ENCODE data around the gene GAPVD1. TPM values are rescaled to one million over a fixed set of nuclear protein-coding genes. Genes with fewer than 3 reads are reported as not detected.

The GAPVD1 gene
- total and polyA plus RNA-seq, 2 of the 13 experiments (the other 11 are each of a cell fraction or from before 2014, with no cell fraction given): 11.1 to 33.2 TPM

DNA sequence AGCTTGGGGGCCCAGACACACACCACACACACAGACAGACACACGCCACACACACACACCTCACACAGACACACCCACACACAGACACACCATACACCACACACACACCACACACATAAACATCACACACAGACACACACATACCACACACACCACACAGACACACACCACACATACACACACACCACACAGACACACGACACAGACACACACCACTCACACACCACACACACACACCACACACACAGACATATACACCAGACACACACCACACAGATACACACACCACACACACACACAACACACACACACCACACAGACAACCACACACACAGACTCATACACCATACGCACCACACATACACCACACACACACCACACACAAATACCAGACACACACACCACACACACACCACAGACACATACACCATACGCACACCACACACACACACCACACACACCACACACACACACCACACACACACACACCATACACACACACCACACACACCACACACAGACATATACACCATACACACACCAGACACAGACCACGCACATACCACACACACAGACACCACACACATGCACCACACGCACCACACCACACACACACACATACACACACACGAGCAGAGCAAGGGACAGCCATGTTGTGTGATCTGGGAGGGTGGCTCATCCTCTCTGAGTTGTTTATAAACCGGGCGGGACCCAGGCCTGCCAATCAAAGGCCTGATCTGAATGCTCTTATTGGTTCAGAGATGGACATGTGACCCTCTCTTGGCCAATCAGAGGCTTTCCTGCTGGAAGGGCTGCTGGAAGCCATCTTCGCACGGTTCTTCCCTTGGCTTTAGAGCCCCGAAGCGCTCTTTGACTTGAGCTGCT lies 148.3 kb downstream of the GAPVD1 start:
- Histone ChIP-seq H3K36me3 (replicated peaks in 1 of 2; ENCODE audit: control insufficient read depth in 1 of 2, insufficient read depth in 2 of 2, low read length in 2 of 2) (no peaks in the 10 kb centered on the region), H3K4me3 (replicated peaks in 1 of 3; ENCODE audit: insufficient read depth in 1 of 3, low read depth in 2 of 3, low read length in 3 of 3) (no peak overlapping the region), H3K4me2 (ENCODE audit: low read depth, low read length) (peak overlapping the region; percentile 32), H3K9me3 (ENCODE audit: low read length) (no peaks in the 10 kb centered on the region), H2AFZ (ENCODE audit: low read length) (no peak overlapping the region), H3K9ac (ENCODE audit: insufficient read depth, low read depth, low read length) (no peak overlapping the region), H4K20me1 (ENCODE audit: insufficient read depth, low read length) (no peaks in the 10 kb centered on the region), H3K79me2 (ENCODE audit: insufficient read depth, low read length) (no peaks in the 10 kb centered on the region), H3K27me3 (ENCODE audit: control insufficient read depth in 1 of 2, insufficient read depth in 2 of 2, low read length in 2 of 2) (peaks cover 0 to 32% of the 10 kb centered on the region in 2 experiments; a peak in 4 of 5 replicates), H3K27ac (ENCODE audit: extremely low read length, insufficient read depth, low read length) (no peak overlapping the region), H3K4me1 (ENCODE audit: insufficient read depth, low read length) (peaks cover 52% of the 10 kb centered on the region)
- in situ Hi-C loops (cut with HindIII; ENCODE audit: extremely low pct_ligation_motif_present, low pct_unique_long_range_greater_than_20kb) (loop anchor here (5.0 to 10.0 kb wide), 3 partner anchors 222 to 985 kb away; no protein-coding TSS in a partner anchor), intact Hi-C loops (cut with micrococcal nuclease; ENCODE audit: unreplicated experiment) (loop anchor here (2.0 to 5.0 kb wide), 2 partner anchors 137 to 819 kb away; no protein-coding TSS in a partner anchor)
- ATAC-seq (peak; percentile 5; the same call in 2 of the 3 replicates), DNase-seq (ENCODE audit: low spot score) (peak; percentile 48), FAIRE-seq (peak; percentile 73)
- no TSS peak for BruUV-seq (replicated peaks)
- ChIA-PET CTCF (ENCODE audit: low intra/inter-chr PET ratio, low total read pairs) (no interaction called here), POLR2A (no interaction called here)
- 82% methylated on average over 12 of the region's 13 CpGs for WGBS (ENCODE audit: low lambda C conversion rate)
- no peak for TF ChIP-seq ZNF251 (CRISPR knock-in tag; IDR thresholded peaks at IDR 0.05)
- TF ChIP-seq, protein P1, sequence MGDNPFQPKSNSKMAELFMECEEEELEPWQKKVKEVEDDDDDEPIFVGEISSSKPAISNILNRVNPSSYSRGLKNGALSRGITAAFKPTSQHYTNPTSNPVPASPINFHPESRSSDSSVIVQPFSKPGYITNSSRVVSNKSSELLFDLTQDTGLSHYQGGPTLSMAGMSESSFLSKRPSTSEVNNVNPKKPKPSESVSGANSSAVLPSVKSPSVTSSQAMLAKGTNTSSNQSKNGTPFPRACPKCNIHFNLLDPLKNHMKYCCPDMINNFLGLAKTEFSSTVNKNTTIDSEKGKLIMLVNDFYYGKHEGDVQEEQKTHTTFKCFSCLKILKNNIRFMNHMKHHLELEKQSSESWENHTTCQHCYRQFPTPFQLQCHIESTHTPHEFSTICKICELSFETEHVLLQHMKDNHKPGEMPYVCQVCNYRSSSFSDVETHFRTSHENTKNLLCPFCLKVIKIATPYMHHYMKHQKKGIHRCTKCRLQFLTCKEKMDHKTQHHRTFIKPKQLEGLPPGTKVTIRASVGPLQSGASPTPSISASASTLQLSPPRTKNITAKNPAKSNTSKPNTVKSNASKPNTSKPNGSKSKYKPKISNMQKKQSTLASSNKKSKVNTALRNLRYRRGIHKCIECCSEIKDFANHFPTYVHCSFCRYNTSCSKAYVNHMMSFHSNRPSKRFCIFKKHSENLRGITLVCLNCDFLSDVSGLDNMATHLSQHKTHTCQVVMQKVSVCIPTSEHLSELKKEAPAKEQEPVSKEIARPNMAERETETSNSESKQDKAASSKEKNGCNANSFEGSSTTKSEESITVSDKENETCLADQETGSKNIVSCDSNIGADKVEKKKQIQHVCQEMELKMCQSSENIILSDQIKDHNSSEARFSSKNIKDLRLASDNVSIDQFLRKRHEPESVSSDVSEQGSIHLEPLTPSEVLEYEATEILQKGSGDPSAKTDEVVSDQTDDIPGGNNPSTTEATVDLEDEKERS (CRISPR knock-in tag; IDR thresholded peaks at IDR 0.05): no peak
- no peak for TF ChIP-seq FLYWCH1 (CRISPR knock-in tag; IDR thresholded peaks at IDR 0.05)
- no peak for TF ChIP-seq RXRA (CRISPR knock-in tag; IDR thresholded peaks at IDR 0.05)
- no peak for TF ChIP-seq GATAD2A (CRISPR knock-in tag; IDR thresholded peaks at IDR 0.05)
- TF ChIP-seq, protein P2, sequence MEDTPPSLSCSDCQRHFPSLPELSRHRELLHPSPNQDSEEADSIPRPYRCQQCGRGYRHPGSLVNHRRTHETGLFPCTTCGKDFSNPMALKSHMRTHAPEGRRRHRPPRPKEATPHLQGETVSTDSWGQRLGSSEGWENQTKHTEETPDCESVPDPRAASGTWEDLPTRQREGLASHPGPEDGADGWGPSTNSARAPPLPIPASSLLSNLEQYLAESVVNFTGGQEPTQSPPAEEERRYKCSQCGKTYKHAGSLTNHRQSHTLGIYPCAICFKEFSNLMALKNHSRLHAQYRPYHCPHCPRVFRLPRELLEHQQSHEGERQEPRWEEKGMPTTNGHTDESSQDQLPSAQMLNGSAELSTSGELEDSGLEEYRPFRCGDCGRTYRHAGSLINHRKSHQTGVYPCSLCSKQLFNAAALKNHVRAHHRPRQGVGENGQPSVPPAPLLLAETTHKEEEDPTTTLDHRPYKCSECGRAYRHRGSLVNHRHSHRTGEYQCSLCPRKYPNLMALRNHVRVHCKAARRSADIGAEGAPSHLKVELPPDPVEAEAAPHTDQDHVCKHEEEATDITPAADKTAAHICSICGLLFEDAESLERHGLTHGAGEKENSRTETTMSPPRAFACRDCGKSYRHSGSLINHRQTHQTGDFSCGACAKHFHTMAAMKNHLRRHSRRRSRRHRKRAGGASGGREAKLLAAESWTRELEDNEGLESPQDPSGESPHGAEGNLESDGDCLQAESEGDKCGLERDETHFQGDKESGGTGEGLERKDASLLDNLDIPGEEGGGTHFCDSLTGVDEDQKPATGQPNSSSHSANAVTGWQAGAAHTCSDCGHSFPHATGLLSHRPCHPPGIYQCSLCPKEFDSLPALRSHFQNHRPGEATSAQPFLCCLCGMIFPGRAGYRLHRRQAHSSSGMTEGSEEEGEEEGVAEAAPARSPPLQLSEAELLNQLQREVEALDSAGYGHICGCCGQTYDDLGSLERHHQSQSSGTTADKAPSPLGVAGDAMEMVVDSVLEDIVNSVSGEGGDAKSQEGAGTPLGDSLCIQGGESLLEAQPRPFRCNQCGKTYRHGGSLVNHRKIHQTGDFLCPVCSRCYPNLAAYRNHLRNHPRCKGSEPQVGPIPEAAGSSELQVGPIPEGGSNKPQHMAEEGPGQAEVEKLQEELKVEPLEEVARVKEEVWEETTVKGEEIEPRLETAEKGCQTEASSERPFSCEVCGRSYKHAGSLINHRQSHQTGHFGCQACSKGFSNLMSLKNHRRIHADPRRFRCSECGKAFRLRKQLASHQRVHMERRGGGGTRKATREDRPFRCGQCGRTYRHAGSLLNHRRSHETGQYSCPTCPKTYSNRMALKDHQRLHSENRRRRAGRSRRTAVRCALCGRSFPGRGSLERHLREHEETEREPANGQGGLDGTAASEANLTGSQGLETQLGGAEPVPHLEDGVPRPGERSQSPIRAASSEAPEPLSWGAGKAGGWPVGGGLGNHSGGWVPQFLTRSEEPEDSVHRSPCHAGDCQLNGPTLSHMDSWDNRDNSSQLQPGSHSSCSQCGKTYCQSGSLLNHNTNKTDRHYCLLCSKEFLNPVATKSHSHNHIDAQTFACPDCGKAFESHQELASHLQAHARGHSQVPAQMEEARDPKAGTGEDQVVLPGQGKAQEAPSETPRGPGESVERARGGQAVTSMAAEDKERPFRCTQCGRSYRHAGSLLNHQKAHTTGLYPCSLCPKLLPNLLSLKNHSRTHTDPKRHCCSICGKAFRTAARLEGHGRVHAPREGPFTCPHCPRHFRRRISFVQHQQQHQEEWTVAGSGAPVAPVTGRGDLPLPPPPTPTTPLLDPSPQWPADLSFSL (CRISPR knock-in tag; IDR thresholded peaks at IDR 0.05): peak; percentile 99
- no peak for TF ChIP-seq ZNF225 (CRISPR knock-in tag; IDR thresholded peaks at IDR 0.05)
- TF ChIP-seq GTF2F1 (IDR thresholded peaks at IDR 0.05; ENCODE audit: low read length): no peak
- no peak for TF ChIP-seq KLF6 (CRISPR knock-in tag; IDR thresholded peaks at IDR 0.05)
- TF ChIP-seq DNMT3B (CRISPR knock-in tag; conservative IDR thresholded peaks at IDR 0.05): no peak
- no peak for TF ChIP-seq FIP1L1 (IDR thresholded peaks at IDR 0.05; ENCODE audit: borderline replicate concordance, insufficient read depth, low read depth, low read length)
- TF ChIP-seq ZNF256 (CRISPR knock-in tag; conservative IDR thresholded peaks at IDR 0.05): no peak
- TF ChIP-seq POGZ (CRISPR knock-in tag; IDR thresholded peaks at IDR 0.05): no peak
- 0 out of 2 replicates have a peak, but pooled peaks have one; percentile 4 for TF ChIP-seq SP2 (CRISPR knock-in tag; IDR thresholded peaks at IDR 0.05)
- TF ChIP-seq ZZZ3 (CRISPR knock-in tag; IDR thresholded peaks at IDR 0.05; ENCODE audit: borderline replicate concordance): no peak
